IPS-20b (cell line): ENCODE data around the gene FRMD4A.
A peak's percentile ranks its signal among the peaks of the same experiment; 100 is the strongest.
"Not testable (repeated sequence)": the region's sequence is repeated elsewhere in the genome, so short reads cannot be mapped to it uniquely, and the experiment has no call there.

Experiments used
- H3K27ac ChIP-seq: one replicate; pipeline ENCODE4 v1.5.1; 2013; ENCODE audit warnings: low read length
- H3K27me3 ChIP-seq: 2 replicates; pipeline ENCODE4 v1.6.1; 2013; ENCODE audit warnings: mild to moderate bottlenecking, low read length, inconsistent platforms; ENCODE audit not compliant: insufficient read depth
- H3K36me3 ChIP-seq: 2 replicates; pipeline ENCODE4 v1.6.1; 2013; ENCODE audit warnings: low read depth, mild to moderate bottlenecking, inconsistent platforms, low read length, moderate library complexity; ENCODE audit not compliant: insufficient read depth
- H3K4me1 ChIP-seq: 2 replicates; pipeline ENCODE4 v1.6.1; 2013; ENCODE audit warnings: mild to moderate bottlenecking, control low read depth, inconsistent platforms, low read length, moderate library complexity; ENCODE audit not compliant: insufficient read depth
- H3K4me3 ChIP-seq: 2 replicates; pipeline ENCODE4 v1.5.1; 2013; ENCODE audit warnings: mild to moderate bottlenecking, low read length, inconsistent platforms
- H3K9ac ChIP-seq: 2 replicates; pipeline ENCODE4 v1.6.1; 2013; ENCODE audit warnings: low read depth, mild to moderate bottlenecking, inconsistent platforms, low read length, moderate library complexity
- H3K9me3 ChIP-seq: 2 replicates; pipeline ENCODE4 v1.6.1; 2013; ENCODE audit warnings: mild to moderate bottlenecking, low read depth, low read length, inconsistent platforms; ENCODE audit not compliant: insufficient read depth

Gene FRMD4A

DNA sequence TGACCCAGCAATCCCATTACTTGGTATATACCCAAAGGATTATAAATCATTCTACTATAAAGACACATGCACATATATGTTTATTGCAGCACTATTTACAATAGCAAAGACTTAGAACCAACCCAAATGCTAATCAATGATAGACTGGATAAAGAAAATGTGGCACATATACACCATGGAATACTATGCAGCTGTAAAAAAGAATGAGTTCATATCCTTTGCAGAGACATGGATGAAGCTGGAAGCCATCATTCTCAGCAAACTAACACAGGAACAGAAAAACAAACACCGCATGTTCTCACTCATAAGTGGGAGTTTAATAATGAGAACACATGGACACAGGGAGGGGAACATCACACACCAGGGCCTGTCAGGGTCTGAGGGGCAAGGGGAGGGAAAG, 434.6 kb downstream of the FRMD4A start:
- not testable (repeated sequence) for H3K4me1 ChIP-seq, H3K9me3 ChIP-seq, H3K9ac ChIP-seq, H3K27ac ChIP-seq, H3K36me3 ChIP-seq, H3K4me3 ChIP-seq
- H3K27me3 ChIP-seq, result peaks cover 23% of the 10 kb centered on the region

DNA sequence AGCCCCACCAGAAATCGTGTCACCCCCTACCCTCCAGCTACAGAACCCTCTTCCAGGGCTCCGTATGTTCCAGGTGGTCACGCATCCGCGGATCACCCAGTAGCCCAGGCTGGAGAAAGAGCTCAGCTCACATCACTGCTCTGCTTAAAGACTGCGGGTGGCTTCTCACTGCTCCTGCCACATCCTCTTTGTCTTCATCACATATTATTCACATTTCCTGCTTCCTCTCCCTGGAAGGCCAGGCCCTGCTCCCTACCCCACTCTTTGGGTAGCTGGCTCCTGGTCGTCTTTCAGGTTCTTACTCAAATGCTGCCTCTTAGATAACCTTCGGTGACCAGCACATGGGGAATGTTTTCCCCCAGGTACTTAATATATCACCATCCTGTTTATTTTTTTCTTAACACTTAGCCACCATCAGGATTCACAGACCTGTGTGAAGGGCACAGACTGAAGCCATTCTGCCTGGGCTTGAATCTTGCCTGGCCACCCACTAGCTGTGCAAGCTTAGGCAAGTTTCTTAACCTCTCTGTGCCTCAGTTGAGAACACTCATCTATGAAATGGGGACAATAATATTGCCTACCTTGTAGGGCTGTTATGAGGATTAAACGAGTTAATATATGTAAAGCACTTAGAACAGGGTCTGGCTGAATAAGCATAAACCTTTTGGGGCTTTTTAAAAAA, 436.2 kb downstream of the FRMD4A start:
- Histone ChIP-seq H3K9ac (no peak overlapping the region), H3K27me3 (peaks cover 39% of the 10 kb centered on the region), H3K36me3 (no peaks in the 10 kb centered on the region), H3K4me3 (no peak overlapping the region), H3K9me3 (no peaks in the 10 kb centered on the region), H3K27ac (no peak overlapping the region), H3K4me1 (peaks cover 14% of the 10 kb centered on the region)

GRCh38 chr10:13893926-13894325, 436.8 kb downstream of the FRMD4A start:
- no peak overlapping the region for H3K4me3 ChIP-seq
- peaks cover 44% of the 10 kb centered on the region for H3K27me3 ChIP-seq
- H3K36me3 ChIP-seq, result no peaks in the 10 kb centered on the region
- peaks cover 14% of the 10 kb centered on the region for H3K4me1 ChIP-seq
- H3K9ac ChIP-seq, result no peak overlapping the region
- H3K9me3 ChIP-seq, result no peaks in the 10 kb centered on the region
- no peak overlapping the region for H3K27ac ChIP-seq

DNA sequence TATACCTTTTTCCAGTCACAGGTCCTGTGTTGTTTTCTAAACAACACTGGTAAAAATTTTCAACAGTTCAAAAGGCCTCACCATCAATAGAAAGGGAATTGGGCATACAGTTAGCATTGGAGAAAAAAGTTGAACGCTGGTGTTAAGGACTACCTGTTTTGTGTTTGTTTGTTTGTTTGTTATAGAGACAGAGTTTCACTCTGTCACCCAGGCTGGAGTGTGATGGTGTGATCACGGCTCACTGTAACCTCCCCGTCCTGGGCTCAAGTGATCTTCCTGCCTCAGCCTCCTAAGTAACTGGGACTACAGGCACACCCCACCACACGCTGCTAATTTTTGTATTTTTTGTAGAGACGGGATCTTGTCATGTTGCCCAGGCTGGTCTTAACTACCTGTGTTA, 437.9 kb downstream of the FRMD4A start:
- Histone ChIP-seq H3K27me3 (peaks cover 44% of the 10 kb centered on the region), H3K4me3 (no peak overlapping the region), H3K36me3 (no peaks in the 10 kb centered on the region), H3K9ac (no peak overlapping the region), H3K9me3 (no peaks in the 10 kb centered on the region), H3K27ac (no peak overlapping the region), H3K4me1 (peaks cover 14% of the 10 kb centered on the region)

GRCh38 chr10:13892001-13892491, 438.7 kb downstream of the FRMD4A start:
- H3K9me3 ChIP-seq, result no peaks in the 10 kb centered on the region
- no peak overlapping the region for H3K27ac ChIP-seq
- H3K9ac ChIP-seq, result peak overlapping the region; percentile 64; the same call in 1 of the 2 replicates
- H3K36me3 ChIP-seq, result no peaks in the 10 kb centered on the region
- H3K4me1 ChIP-seq, result peaks cover 14% of the 10 kb centered on the region
- peaks cover 44% of the 10 kb centered on the region for H3K27me3 ChIP-seq
- H3K4me3 ChIP-seq, result peak overlapping the region; percentile 63

GRCh38 chr10:13891128-13892000, 439.4 kb downstream of the FRMD4A start:
- Histone ChIP-seq H3K27ac (no peak overlapping the region), H3K9ac (peak overlapping the region; percentile 86; the same call in 1 of the 2 replicates)

DNA sequence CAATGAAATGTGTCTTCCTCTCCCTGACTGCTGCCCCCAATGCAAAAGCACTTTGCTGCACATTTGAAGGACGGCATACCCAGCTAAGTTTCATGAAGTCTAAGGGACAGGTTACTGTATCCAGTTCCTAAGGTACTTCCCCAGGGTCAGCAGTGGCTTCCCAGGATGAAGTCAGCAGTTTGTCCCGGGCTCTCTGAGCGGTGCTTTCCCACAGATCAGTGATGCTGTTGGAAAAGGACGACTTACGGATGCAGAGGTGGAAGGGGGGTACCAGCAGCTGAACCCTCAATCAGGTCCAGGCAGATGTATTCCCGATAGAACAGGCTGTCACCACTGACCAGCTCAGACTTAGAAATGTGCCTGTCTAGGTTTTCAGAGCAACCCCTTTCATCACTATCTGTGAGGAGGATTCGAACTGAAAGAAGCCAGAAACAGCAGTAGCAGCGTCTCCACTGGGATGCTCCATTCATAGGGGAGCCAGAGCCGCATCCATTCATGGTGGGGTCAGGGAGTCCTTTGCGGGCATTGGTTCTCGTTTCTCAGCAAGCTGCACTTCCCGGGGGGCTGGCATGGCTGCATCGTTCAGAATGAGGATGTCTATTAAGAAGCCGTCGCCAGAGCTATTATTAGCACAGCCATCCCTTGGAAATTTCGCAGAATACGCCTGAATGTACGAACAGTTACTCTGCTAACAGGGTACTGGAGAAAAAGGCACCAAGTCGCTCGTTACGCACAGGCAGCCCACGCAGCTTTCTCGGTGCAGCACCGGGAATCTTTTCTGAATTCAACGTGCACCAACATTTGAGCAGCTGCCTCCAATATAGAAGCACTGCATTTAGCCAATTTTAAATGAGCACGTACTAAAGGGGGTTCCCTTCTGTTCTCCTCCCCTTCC, 440.2 kb downstream of the FRMD4A start:
- H3K27me3 ChIP-seq, result peaks cover 44% of the 10 kb centered on the region
- no peaks in the 10 kb centered on the region for H3K36me3 ChIP-seq
- H3K4me3 ChIP-seq, result peak overlapping the region; percentile 76
- H3K4me1 ChIP-seq, result peaks cover 14% of the 10 kb centered on the region
- no peaks in the 10 kb centered on the region for H3K9me3 ChIP-seq
- H3K9ac ChIP-seq, result peak overlapping the region; percentile 86; the same call in 1 of the 2 replicates
- H3K27ac ChIP-seq, result no peak overlapping the region

More at GRCh38 chr10:13891128-13892000, 439.4 kb downstream of the FRMD4A start:
- no peaks in the 10 kb centered on the region for H3K36me3 ChIP-seq
- H3K4me1 ChIP-seq, result peaks cover 14% of the 10 kb centered on the region
- peaks cover 44% of the 10 kb centered on the region for H3K27me3 ChIP-seq
- no peaks in the 10 kb centered on the region for H3K9me3 ChIP-seq
- H3K4me3 ChIP-seq, result peak overlapping the region; percentile 76

GRCh38 chr10:13887761-13888160, 443.0 kb downstream of the FRMD4A start:
- H3K4me3 ChIP-seq, result no peak overlapping the region
- H3K36me3 ChIP-seq, result no peaks in the 10 kb centered on the region
- no peak overlapping the region for H3K27ac ChIP-seq

DNA sequence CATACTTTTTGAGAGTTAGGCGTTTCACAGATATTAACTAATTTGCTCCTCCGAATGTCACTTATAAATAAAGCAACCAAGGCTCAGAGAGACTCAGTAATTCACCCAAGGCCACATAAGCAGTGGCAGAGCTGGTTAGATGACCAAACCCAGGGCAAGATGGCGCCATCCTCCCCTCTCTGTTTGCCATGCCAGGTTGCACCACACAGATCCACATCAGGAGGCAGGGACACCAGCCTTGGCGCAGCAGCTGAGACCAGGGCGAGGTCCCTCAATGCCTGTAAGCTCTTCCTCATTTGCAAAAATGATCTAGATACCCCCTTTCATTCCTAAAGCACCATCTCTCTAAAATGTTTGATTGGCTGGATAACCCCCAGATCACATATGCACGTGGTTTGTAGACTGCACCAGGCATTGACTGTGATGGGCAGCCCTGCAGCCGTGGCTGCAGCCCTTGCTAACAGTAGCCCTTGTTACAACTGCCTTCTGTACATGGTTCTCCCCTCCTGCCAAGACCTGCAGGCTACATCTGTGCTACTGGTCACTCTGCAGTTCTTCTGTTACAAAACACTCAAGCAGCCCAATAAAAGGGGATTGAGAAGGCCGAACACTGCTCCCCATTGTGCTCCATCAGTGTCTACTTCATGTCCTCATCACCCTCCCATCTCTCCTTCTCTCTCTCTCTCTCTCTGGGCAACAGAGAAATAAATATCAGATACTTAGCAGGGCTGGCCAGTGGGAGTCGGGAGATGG, 445.3 kb downstream of the FRMD4A start:
- Histone ChIP-seq H3K4me1 (peaks cover 37% of the 10 kb centered on the region), H3K9ac (no peak overlapping the region), H3K4me3 (no peak overlapping the region), H3K27ac (no peak overlapping the region), H3K9me3 (no peaks in the 10 kb centered on the region), H3K27me3 (peaks cover 13% of the 10 kb centered on the region), H3K36me3 (no peaks in the 10 kb centered on the region)

More at GRCh38 chr10:13887761-13888160, 443.0 kb downstream of the FRMD4A start:
- no peaks in the 10 kb centered on the region for H3K9me3 ChIP-seq
- H3K9ac ChIP-seq, result no peak overlapping the region
- H3K4me1 ChIP-seq, result peaks cover 20% of the 10 kb centered on the region
- H3K27me3 ChIP-seq, result peaks cover 33% of the 10 kb centered on the region

DNA sequence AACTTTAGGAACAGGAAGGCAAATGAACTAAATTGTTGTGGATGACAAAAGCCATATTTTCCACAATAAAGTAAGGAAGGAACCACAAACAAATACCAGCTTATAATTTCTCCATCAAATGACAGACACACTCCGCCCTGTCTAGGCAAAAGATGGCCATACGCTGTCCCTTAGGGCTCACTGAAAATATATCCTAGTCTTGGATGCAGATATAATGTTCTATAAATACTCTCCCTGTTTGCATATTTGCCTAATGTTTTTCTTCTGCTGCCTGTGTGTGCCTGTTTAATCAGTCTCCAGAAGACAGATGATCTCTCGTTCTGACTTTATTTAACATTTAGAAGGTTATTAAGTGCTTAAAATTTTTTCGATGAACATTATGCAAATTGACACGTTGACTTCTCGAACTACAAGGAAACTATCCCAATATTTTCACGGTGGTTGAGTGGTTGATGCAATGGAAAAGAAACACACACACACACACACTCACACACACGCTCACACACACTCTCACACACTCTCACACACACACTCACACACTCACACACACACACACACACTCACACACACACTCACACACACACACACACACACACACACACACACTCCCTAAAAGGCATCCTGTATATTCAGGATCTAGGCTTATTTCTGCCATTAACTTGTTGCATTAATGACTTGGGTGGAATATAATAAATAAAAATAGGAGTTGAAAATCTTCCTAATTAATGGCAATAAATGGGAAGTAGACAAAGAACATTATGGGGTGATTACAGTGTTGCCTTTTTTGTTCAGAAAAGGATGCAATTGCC, 446.9 kb downstream of the FRMD4A start:
- Histone ChIP-seq H3K4me1 (peaks cover 30% of the 10 kb centered on the region), H3K9ac (no peak overlapping the region; the same call in 1 of the 2 replicates), H3K4me3 (no peak overlapping the region), H3K9me3 (no peaks in the 10 kb centered on the region), H3K27me3 (no peaks in the 10 kb centered on the region), H3K36me3 (no peaks in the 10 kb centered on the region), H3K27ac (peak overlapping the region; percentile 43)
